Mesenchymal stem cell (in vitro differentiated cells and primary cell): ENCODE measurements around the gene NID1. TPM values are rescaled to one million over a fixed set of nuclear protein-coding genes. Genes with fewer than 3 reads are reported as not detected.

Experiments used
- DNase-seq: peaks from one replicate; pipeline ENCODE4 v3.0.0-alpha.2; 2013
- H2AFZ ChIP-seq: one replicate; pipeline ENCODE4 v1.6.1; 2013; ENCODE audit warnings: low read depth, mild to moderate bottlenecking, control low read depth, inconsistent platforms, low read length, moderate library complexity
- H2AK5ac ChIP-seq: 2 replicates; pipeline ENCODE4 v1.6.1; 2013; ENCODE audit warnings: low read length, moderate library complexity, mild to moderate bottlenecking, inconsistent platforms; ENCODE audit not compliant: severe bottlenecking
- H2BK120ac ChIP-seq: one replicate; pipeline ENCODE4 v1.6.1; 2013; ENCODE audit warnings: low read depth, mild to moderate bottlenecking, inconsistent platforms, low read length, moderate library complexity
- H2BK12ac ChIP-seq, 2 experiments: one replicate each; pipeline ENCODE4 v1.6.1; 2013; ENCODE audit warnings: inconsistent platforms in 2 of 2, low read length in 2 of 2, mild to moderate bottlenecking in 2 of 2, moderate library complexity in 2 of 2, control low read depth in 1 of 2
- H2BK15ac ChIP-seq: one replicate; pipeline ENCODE4 v1.6.1; 2013; ENCODE audit warnings: mild to moderate bottlenecking, low read depth, inconsistent platforms; ENCODE audit not compliant: poor library complexity, severe bottlenecking
- H2BK5ac ChIP-seq: 2 replicates; pipeline ENCODE4 v1.6.1; 2013; ENCODE audit warnings: low read depth, mild to moderate bottlenecking, low read length, control low read depth, inconsistent platforms; ENCODE audit not compliant: poor library complexity, severe bottlenecking
- H3K14ac ChIP-seq, 2 experiments: one replicate each; pipeline ENCODE4 v1.6.1; 2013; ENCODE audit warnings: inconsistent platforms in 2 of 2, low read length in 2 of 2, control low read depth in 1 of 2, mild to moderate bottlenecking in 1 of 2, moderate library complexity in 1 of 2
- H3K18ac ChIP-seq, 2 experiments: one replicate each; pipeline ENCODE4 v1.6.1; 2013; ENCODE audit warnings: inconsistent platforms in 2 of 2, low read length in 2 of 2, control low read depth in 1 of 2, low read depth in 1 of 2, mild to moderate bottlenecking in 1 of 2
- H3K23ac ChIP-seq, 2 experiments: one replicate each; pipeline ENCODE4 v1.6.1; 2013; ENCODE audit warnings: inconsistent platforms in 2 of 2, low read length in 2 of 2, mild to moderate bottlenecking in 2 of 2, moderate library complexity in 2 of 2, control low read depth in 1 of 2
- H3K27ac ChIP-seq: 2 replicates; pipeline ENCODE4 v1.5.1; 2013; ENCODE audit warnings: mild to moderate bottlenecking, moderate library complexity, low read length, control low read depth, inconsistent platforms; ENCODE audit not compliant: poor library complexity, severe bottlenecking
- H3K27me3 ChIP-seq, 2 experiments: 2 replicates each; pipeline versions ENCODE4 v1.6.1 to v1.7.0; 2013; ENCODE audit warnings: low read length in 2 of 2, mild to moderate bottlenecking in 2 of 2, moderate library complexity in 2 of 2, control low read depth in 1 of 2, inconsistent platforms in 1 of 2; ENCODE audit not compliant: control insufficient read depth in 1 of 2, insufficient read depth in 1 of 2
- H3K36me3 ChIP-seq, 2 experiments: 2 replicates each; pipeline versions ENCODE4 v1.6.1 to v1.7.0; 2013; ENCODE audit warnings: low read length in 2 of 2, control low read depth in 1 of 2, inconsistent platforms in 1 of 2, low read depth in 1 of 2, mild to moderate bottlenecking in 1 of 2; ENCODE audit not compliant: insufficient read depth in 2 of 2, control insufficient read depth in 1 of 2
- H3K4ac ChIP-seq, 2 experiments: one replicate each; pipeline ENCODE4 v1.6.1; 2013; ENCODE audit warnings: inconsistent platforms in 2 of 2, low read length in 2 of 2, mild to moderate bottlenecking in 2 of 2, moderate library complexity in 2 of 2, control low read depth in 1 of 2, low read depth in 1 of 2
- H3K4me1 ChIP-seq: 2 replicates; pipeline ENCODE4 v1.6.1; 2013; ENCODE audit warnings: low read depth, low read length, control low read depth; ENCODE audit not compliant: control insufficient read depth, insufficient read depth
- H3K4me2 ChIP-seq: 2 replicates; pipeline ENCODE4 v1.6.1; 2013; ENCODE audit warnings: low read length, mild to moderate bottlenecking, inconsistent platforms; ENCODE audit not compliant: poor library complexity, severe bottlenecking
- H3K4me3 ChIP-seq, 2 experiments: 2 replicates each; pipeline versions ENCODE4 v1.5.1 to v1.7.0; 2013; ENCODE audit warnings: low read length in 2 of 2, mild to moderate bottlenecking in 2 of 2, control low read depth in 1 of 2, low read depth in 1 of 2; ENCODE audit not compliant: insufficient read depth in 1 of 2
- H3K79me1 ChIP-seq: replicated peaks from 2 replicates; pipeline ENCODE4 v1.6.1; 2013; ENCODE audit warnings: mild to moderate bottlenecking, control low read depth, low read length, inconsistent platforms; ENCODE audit not compliant: poor library complexity, severe bottlenecking
- H3K9ac ChIP-seq: 2 replicates; pipeline ENCODE4 v1.7.0; 2013; ENCODE audit warnings: mild to moderate bottlenecking, low read length, moderate library complexity
- H3K9me3 ChIP-seq: 2 replicates; pipeline ENCODE4 v1.7.0; 2013; ENCODE audit warnings: mild to moderate bottlenecking, low read length; ENCODE audit not compliant: control insufficient read depth
- H4K8ac ChIP-seq: one replicate; pipeline ENCODE4 v1.6.1; 2013; ENCODE audit warnings: inconsistent platforms, mild to moderate bottlenecking, low read length, moderate library complexity
- H4K91ac ChIP-seq: one replicate; pipeline ENCODE4 v1.6.1; 2013; ENCODE audit warnings: mild to moderate bottlenecking, low read length, inconsistent platforms
- WGBS: methylation state at CpG from one replicate; pipeline ENCODE4 v1.1.7; 2013; ENCODE audit warnings: mixed read lengths; 5-methylcytosine and 5-hydroxymethylcytosine counted together
- polyA plus RNA-seq, 2 experiments: library from polyadenylated mRNA; stranded (reverse); fragments of 200-250 nt; gene quantifications; one replicate each; pipeline ENCODE4 v1.2.3, GENCODE V29; 2013

The NID1 gene, protein sequence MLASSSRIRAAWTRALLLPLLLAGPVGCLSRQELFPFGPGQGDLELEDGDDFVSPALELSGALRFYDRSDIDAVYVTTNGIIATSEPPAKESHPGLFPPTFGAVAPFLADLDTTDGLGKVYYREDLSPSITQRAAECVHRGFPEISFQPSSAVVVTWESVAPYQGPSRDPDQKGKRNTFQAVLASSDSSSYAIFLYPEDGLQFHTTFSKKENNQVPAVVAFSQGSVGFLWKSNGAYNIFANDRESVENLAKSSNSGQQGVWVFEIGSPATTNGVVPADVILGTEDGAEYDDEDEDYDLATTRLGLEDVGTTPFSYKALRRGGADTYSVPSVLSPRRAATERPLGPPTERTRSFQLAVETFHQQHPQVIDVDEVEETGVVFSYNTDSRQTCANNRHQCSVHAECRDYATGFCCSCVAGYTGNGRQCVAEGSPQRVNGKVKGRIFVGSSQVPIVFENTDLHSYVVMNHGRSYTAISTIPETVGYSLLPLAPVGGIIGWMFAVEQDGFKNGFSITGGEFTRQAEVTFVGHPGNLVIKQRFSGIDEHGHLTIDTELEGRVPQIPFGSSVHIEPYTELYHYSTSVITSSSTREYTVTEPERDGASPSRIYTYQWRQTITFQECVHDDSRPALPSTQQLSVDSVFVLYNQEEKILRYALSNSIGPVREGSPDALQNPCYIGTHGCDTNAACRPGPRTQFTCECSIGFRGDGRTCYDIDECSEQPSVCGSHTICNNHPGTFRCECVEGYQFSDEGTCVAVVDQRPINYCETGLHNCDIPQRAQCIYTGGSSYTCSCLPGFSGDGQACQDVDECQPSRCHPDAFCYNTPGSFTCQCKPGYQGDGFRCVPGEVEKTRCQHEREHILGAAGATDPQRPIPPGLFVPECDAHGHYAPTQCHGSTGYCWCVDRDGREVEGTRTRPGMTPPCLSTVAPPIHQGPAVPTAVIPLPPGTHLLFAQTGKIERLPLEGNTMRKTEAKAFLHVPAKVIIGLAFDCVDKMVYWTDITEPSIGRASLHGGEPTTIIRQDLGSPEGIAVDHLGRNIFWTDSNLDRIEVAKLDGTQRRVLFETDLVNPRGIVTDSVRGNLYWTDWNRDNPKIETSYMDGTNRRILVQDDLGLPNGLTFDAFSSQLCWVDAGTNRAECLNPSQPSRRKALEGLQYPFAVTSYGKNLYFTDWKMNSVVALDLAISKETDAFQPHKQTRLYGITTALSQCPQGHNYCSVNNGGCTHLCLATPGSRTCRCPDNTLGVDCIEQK
- polyA plus RNA-seq (2013, experiment 1 of 2), result 276 TPM
- polyA plus RNA-seq (2013, experiment 2 of 2), result 262 TPM

DNA sequence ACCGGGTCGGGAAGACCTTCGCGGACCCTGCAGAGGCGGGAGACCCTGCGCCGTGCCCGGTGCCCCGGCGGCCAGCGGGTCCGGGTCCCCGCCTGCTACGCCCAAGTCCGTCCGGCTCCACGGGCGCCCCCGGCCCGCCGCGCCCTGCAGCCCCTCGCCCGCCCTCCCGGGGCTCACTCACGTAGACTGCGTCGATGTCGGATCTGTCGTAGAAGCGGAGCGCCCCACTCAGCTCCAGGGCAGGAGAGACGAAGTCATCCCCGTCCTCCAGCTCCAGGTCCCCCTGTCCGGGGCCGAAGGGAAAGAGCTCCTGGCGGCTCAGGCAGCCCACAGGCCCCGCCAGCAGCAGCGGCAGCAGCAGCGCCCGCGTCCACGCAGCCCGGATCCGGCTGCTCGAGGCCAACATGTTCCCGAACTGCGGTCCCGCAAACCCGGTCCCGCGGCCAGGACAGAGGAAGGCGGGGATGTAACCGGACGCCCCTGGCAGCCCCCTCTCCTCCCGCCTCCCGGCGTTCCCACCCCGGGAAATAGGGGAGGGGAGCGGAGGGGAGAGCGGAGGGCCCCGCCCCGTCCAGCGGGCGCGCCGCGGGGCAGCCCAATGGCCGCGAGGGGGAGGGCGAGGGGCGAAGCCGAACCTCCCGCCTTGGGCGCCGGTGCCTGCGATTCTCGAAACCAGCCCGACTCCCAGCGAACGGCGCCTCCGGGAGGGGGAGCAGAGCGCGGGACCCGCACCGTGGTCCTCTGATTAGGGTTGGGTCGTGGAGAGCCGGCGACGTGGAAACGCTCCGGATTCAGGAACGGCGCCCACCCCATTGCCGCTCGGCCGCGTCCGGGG is at the start of gene NID1:
Gene NID1 (minus strand): TSS at position 417 of the 835 bp plus-strand sequence. CDS start 11 bp downstream, at position 406.
- Histone ChIP-seq H4K8ac (peak within 1 kb of the TSS; percentile 93), H3K79me1 (no peaks in the 10 kb centered on the region), H3K4me2 (peak within 1 kb of the TSS; percentile 98), H2BK12ac (peak within 1 kb of the TSS; percentile 56 to 92), H2BK5ac (no peak within 1 kb of the TSS), H3K4ac (peak within 1 kb of the TSS; percentile 76 to 83), H3K18ac (peak within 1 kb of the TSS; percentile 94 to 97), H3K36me3 (peaks cover 0 to 7% of the 10 kb centered on the region in 2 experiments), H2BK120ac (peak within 1 kb of the TSS; percentile 71), H3K9ac (peak within 1 kb of the TSS; percentile 86), H3K9me3 (no peaks in the 10 kb centered on the region), H2AK5ac (no peak within 1 kb of the TSS), H2AFZ (peak within 1 kb of the TSS; percentile 78), H2BK15ac (peak within 1 kb of the TSS; percentile 96), H3K4me1 (peaks cover 20% of the 10 kb centered on the region), H3K4me3 (peak within 1 kb of the TSS; percentile 67 to 88), H3K14ac (peak within 1 kb of the TSS; percentile 85 to 87), H3K27ac (no peak within 1 kb of the TSS), H3K23ac (peak within 1 kb of the TSS; percentile 83 to 94), H3K27me3 (peaks cover 0 to 11% of the 10 kb centered on the region in 2 experiments), H4K91ac (peak within 1 kb of the TSS; percentile 85)
- under 1% methylated on average over 77 of the region's 100 CpGs for WGBS
- DNase-seq, result peak; percentile 91

- Histone ChIP-seq H3K27me3 (peaks cover 0 to 3% of the 10 kb centered on the region in 2 experiments), H3K23ac (no peak overlapping the region), H4K91ac (no peak overlapping the region), H2BK120ac (no peak overlapping the region), H3K27ac (no peak overlapping the region), H3K4me1 (peaks cover 3% of the 10 kb centered on the region), H2BK15ac (no peak overlapping the region), H2BK5ac (no peak overlapping the region), H4K8ac (no peak overlapping the region), H2BK12ac (no peak overlapping the region), H3K18ac (no peak overlapping the region), H2AK5ac (no peak overlapping the region), H3K4ac (no peak overlapping the region), H3K9ac (no peak overlapping the region), H3K4me2 (no peak overlapping the region), H3K14ac (no peak overlapping the region), H3K4me3 (no peak overlapping the region), H3K36me3 (no peaks in the 10 kb centered on the region), H3K79me1 (no peaks in the 10 kb centered on the region), H3K9me3 (no peaks in the 10 kb centered on the region), H2AFZ (no peak overlapping the region)
- WGBS, result 74% methylated on average over 3 of the region's 5 CpGs
- DNase-seq, result no peak
Measured at GRCh38 chr1:236114076-236114747, 49.3 kb upstream of the NID1 start.

- Histone ChIP-seq H2BK15ac (no peak overlapping the region), H3K9ac (no peak overlapping the region), H2BK5ac (no peak overlapping the region), H3K4ac (no peak overlapping the region), H3K27ac (no peak overlapping the region), H4K8ac (no peak overlapping the region), H2AK5ac (no peak overlapping the region), H3K23ac (no peak overlapping the region), H3K14ac (no peak overlapping the region), H3K4me3 (no peak overlapping the region), H3K27me3 (peaks cover 0 to 3% of the 10 kb centered on the region in 2 experiments), H4K91ac (no peak overlapping the region), H3K36me3 (no peaks in the 10 kb centered on the region), H3K4me1 (peaks cover 4% of the 10 kb centered on the region), H3K79me1 (no peaks in the 10 kb centered on the region), H2BK120ac (no peak overlapping the region), H3K9me3 (no peaks in the 10 kb centered on the region), H2BK12ac (no peak overlapping the region), H2AFZ (no peak overlapping the region), H3K4me2 (no peak overlapping the region), H3K18ac (no peak overlapping the region)
- WGBS, result 85% methylated on average over 15 of the region's 15 CpGs
- DNase-seq, result no peak
Measured at GRCh38 chr1:236113324-236114032, 48.6 kb upstream of the NID1 start.
